OCI-LY7 (cell line): ENCODE data around the gene ANKRD33B. TPM values are rescaled to one million over a fixed set of nuclear protein-coding genes. Genes with fewer than 3 reads are reported as not detected.

Experiments
- BruUV-seq: library from RNA; stranded (reverse); fragments of 400-500 nt; replicated peaks from 2 replicates; lab custom pipeline; 2021; lab: Mats Ljungman, UMichigan
- CTCF ChIA-PET: fragments of 300-600 bp; sonication (Branson Sonifier 250); formaldehyde crosslinking; loops from one replicate; lab custom pipeline; 2022; ENCODE audit warnings: antibody characterized with exemption; ENCODE audit not compliant: unreplicated experiment; lab: Charles Lee
- POLR2A ChIA-PET: fragments of 300-600 bp; sonication (Branson Sonifier 250); formaldehyde crosslinking; loops from one replicate; lab custom pipeline; 2022; ENCODE audit warnings: antibody characterized with exemption; lab: Charles Lee
- DNase-seq: peaks from one replicate; pipeline ENCODE4 v3.0.0-alpha.2; 2015; ENCODE audit warnings: low spot score
- H2AFZ ChIP-seq: fragments of 200-600 bp; sonication (generic), shearing (Covaris generic); 2 replicates; pipeline ENCODE4 v1.6.1; 2014; ENCODE audit warnings: mild to moderate bottlenecking, antibody characterized with exemption, low read length, moderate library complexity
- H3K27ac ChIP-seq: fragments of 200-600 bp; sonication (generic); 2 replicates; pipeline ENCODE4 v1.5.1; 2014; ENCODE audit warnings: mixed run types, low read depth, mild to moderate bottlenecking, moderate library complexity, low read length, inconsistent platforms; ENCODE audit not compliant: poor library complexity, severe bottlenecking
- H3K36me3 ChIP-seq: fragments of 200-600 bp; sonication (generic); 2 replicates; pipeline ENCODE4 v1.6.1; 2014; ENCODE audit warnings: mild to moderate bottlenecking, antibody characterized with exemption, low read length, moderate library complexity, mixed read lengths; ENCODE audit not compliant: insufficient read depth
- H3K4me1 ChIP-seq: fragments of 200-600 bp; sonication (generic); 2 replicates; pipeline ENCODE4 v1.5.1; 2014; ENCODE audit warnings: mild to moderate bottlenecking, low read length; ENCODE audit not compliant: insufficient read depth, poor library complexity, severe bottlenecking
- H3K4me2 ChIP-seq: fragments of 200-600 bp; sonication (generic); 2 replicates; pipeline ENCODE4 v1.6.1; 2014; ENCODE audit warnings: mild to moderate bottlenecking, low read length
- H3K4me3 ChIP-seq: fragments of 200-600 bp; sonication (generic); 2 replicates; pipeline ENCODE4 v1.5.1; 2014; ENCODE audit warnings: mild to moderate bottlenecking, low read depth, low read length; ENCODE audit not compliant: poor library complexity, severe bottlenecking
- H3K79me2 ChIP-seq: fragments of 200-600 bp; sonication (generic); 2 replicates; pipeline ENCODE4 v1.6.1; 2016; ENCODE audit warnings: low read depth, mild to moderate bottlenecking, low read length, moderate library complexity, mixed read lengths; ENCODE audit not compliant: insufficient read depth
- H3K9me2 ChIP-seq: fragments of 200-600 bp; sonication (generic); 2 replicates; pipeline ENCODE4 v1.6.1; 2016; ENCODE audit warnings: mild to moderate bottlenecking, low read length, mixed read lengths; ENCODE audit not compliant: insufficient read depth
- H3K9me3 ChIP-seq: fragments of 200-600 bp; sonication (generic); 2 replicates; pipeline ENCODE4 v1.6.1; 2014; ENCODE audit warnings: mild to moderate bottlenecking, mixed run types, low read length, mixed read lengths
- H4K20me1 ChIP-seq: fragments of 200-600 bp; sonication (generic); 2 replicates; pipeline ENCODE4 v1.6.1; 2014; ENCODE audit warnings: mild to moderate bottlenecking, antibody characterized with exemption, low read length, moderate library complexity, mixed read lengths; ENCODE audit not compliant: insufficient read depth
- CTCF ChIP-seq: fragments of 200-600 bp; sonication (generic); conservative IDR thresholded peaks from 2 replicates; pipeline ENCODE4 v1.5.1; 2014; ENCODE audit warnings: mild to moderate bottlenecking, antibody characterized with exemption, low read length, moderate library complexity, mixed read lengths
- EZH2phosphoT487 ChIP-seq: fragments of 200-600 bp; sonication (generic); IDR thresholded peaks from 2 replicates; pipeline ENCODE4 v1.6.1; 2018; ENCODE audit warnings: low read depth, borderline replicate concordance, mild to moderate bottlenecking, mixed run types, antibody characterized with exemption, low read length, moderate library complexity, mixed read lengths
- intact Hi-C: fragments of 100-400 bp; cut with micrococcal nuclease; formaldehyde crosslinking; loops from one replicate; pipeline ENCODE4 v1.10.0; 2022; ENCODE audit not compliant: unreplicated experiment
- total RNA-seq, 2 experiments: library from RNA; depleted of rRNA in 1 of 2; stranded (reverse); fragments of >200 nt in 1 of 2; shearing (Covaris generic) in 1 of 2; gene quantifications; 2 replicates each; pipeline ENCODE4 v1.2.3, GENCODE V29; 2014 to 2022

The ANKRD33B gene
- total RNA-seq, 2 experiments from 2014 or later = 5.6 to 11.4 TPM

- no peak for DNase-seq
- H3K4me1 ChIP-seq = peaks cover 61% of the 10 kb centered on the region
- H3K4me2 ChIP-seq = no peak overlapping the region; the same call in 1 of the 2 replicates
- H3K27ac ChIP-seq = no peak overlapping the region
- no peaks in the 10 kb centered on the region for H4K20me1 ChIP-seq
- no peak overlapping the region; the same call in 1 of the 2 replicates for H2AFZ ChIP-seq
- H3K9me2 ChIP-seq = no peaks in the 10 kb centered on the region
- ChIA-PET CTCF (no interaction called here), POLR2A (interaction anchor here (0.7 kb wide), 1 partner anchor 131 kb away, joined by 3 read pairs; no protein-coding TSS in a partner anchor)
- peaks cover 4% of the 10 kb centered on the region; the same call in 1 of the 2 replicates for H3K79me2 ChIP-seq
- H3K9me3 ChIP-seq = no peaks in the 10 kb centered on the region
- no peak for TF ChIP-seq CTCF
- TF ChIP-seq EZH2phosphoT487 = no peak
- intact Hi-C loops = loop anchor here (2.0 to 10.0 kb wide), 5 partner anchors 81 to 489 kb away; partner anchors contain the start of gene ANKRD33B
- no peak overlapping the region for H3K4me3 ChIP-seq
- BruUV-seq = no TSS peak
- H3K36me3 ChIP-seq = no peaks in the 10 kb centered on the region
Measured at GRCh38 chr5:10695759-10696543, 132.1 kb downstream of the ANKRD33B start.

DNA sequence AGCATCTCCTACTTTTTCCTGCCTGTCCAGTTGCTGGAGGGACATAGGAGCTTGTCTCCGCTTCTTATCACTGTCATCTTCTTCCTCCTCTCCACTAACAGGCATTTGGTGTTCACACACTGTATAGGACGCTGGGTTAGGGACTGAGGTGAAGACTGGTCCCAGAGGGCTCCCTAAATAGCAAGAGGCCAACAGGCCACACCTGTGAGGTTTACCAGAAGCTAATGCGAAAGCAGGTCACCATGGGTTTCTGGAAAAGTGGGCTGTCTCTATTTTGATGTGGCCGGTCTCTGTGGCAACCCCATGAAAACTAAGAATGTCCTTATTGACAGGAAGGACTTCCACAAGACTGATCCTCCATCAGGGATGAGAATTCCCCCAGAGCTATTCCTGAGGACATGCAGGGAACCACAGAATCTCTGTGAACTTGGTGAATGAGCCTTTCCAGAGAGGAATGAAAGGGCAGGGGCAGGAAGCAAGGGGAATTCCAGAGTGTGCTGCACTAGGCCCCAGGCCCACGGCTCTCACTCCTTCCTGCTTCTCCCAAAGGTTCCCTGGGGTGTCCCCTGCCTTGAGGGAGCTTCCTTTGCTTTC, 135.5 kb downstream of the ANKRD33B start:
- Histone ChIP-seq H3K9me2 (no peaks in the 10 kb centered on the region), H3K36me3 (no peaks in the 10 kb centered on the region; the same call in 1 of the 2 replicates), H2AFZ (no peak overlapping the region; the same call in 1 of the 2 replicates), H3K9me3 (no peaks in the 10 kb centered on the region), H4K20me1 (no peaks in the 10 kb centered on the region), H3K27ac (peak overlapping the region; percentile 95), H3K4me3 (peak overlapping the region; percentile 60), H3K4me2 (peak overlapping the region; percentile 86), H3K4me1 (peaks cover 75% of the 10 kb centered on the region), H3K79me2 (peaks cover 4% of the 10 kb centered on the region; the same call in 1 of the 2 replicates)
- BruUV-seq = TSS peak; percentile 42
- intact Hi-C loops = loop anchor here (2.0 to 10.0 kb wide), 5 partner anchors 78 to 485 kb away; partner anchors contain the start of gene ANKRD33B
- peak; percentile 83 for DNase-seq
- ChIA-PET POLR2A (interaction anchor here (1.0 to 1.7 kb wide), 3 partner anchors 50 to 129 kb away, joined by 3 to 7 read pairs (median 6); no protein-coding TSS in a partner anchor), CTCF (interaction anchor here (0.6 to 1.5 kb wide), 3 partner anchors 9 to 62 kb away, joined by 3 to 5 read pairs (median 3); partner anchors contain the start of gene DAP)
- TF ChIP-seq EZH2phosphoT487 (no peak), CTCF (no peak)
